Loucy (cell line): ENCODE results near the gene RER1.

ENCODE experiments used
- H2AFZ ChIP-seq: fragments of 200-600 bp; sonication (generic); 2 replicates; pipeline ENCODE4 v1.6.0; 2016; ENCODE audit warnings: antibody characterized with exemption, mild to moderate bottlenecking, low read length, moderate library complexity
- H3F3A ChIP-seq: fragments of 200-600 bp; 2 replicates; pipeline ENCODE4 v1.6.0; 2016; ENCODE audit warnings: antibody characterized with exemption, low read depth, mild to moderate bottlenecking
- H3K27me3 ChIP-seq: fragments of 200-600 bp; sonication (generic); 2 replicates; pipeline ENCODE4 v1.6.1; 2014; ENCODE audit warnings: low read length, mild to moderate bottlenecking; ENCODE audit not compliant: insufficient read depth, poor library complexity, severe bottlenecking
- H3K36me3 ChIP-seq: fragments of 200-600 bp; sonication (generic); 2 replicates; pipeline ENCODE4 v1.6.1; 2016; ENCODE audit warnings: low read length; ENCODE audit not compliant: insufficient read depth
- H3K4me1 ChIP-seq: fragments of 200-600 bp; sonication (generic); 2 replicates; pipeline ENCODE4 v1.5.1; 2014; ENCODE audit warnings: low read length, mild to moderate bottlenecking; ENCODE audit not compliant: insufficient read depth, poor library complexity, severe bottlenecking
- H3K4me2 ChIP-seq: fragments of 200-600 bp; sonication (generic); 2 replicates; pipeline ENCODE4 v1.6.0; 2014; ENCODE audit warnings: antibody characterized with exemption, low read length, low read depth, mild to moderate bottlenecking; ENCODE audit not compliant: poor library complexity, severe bottlenecking
- H3K4me3 ChIP-seq: fragments of 200-600 bp; sonication (generic); 2 replicates; pipeline ENCODE4 v1.5.1; 2014; ENCODE audit warnings: low read length, mild to moderate bottlenecking, mixed read lengths; ENCODE audit not compliant: poor library complexity, severe bottlenecking
- H3K79me2 ChIP-seq: fragments of 200-600 bp; sonication (generic); 2 replicates; pipeline ENCODE4 v1.6.1; 2014; ENCODE audit warnings: low read length; ENCODE audit not compliant: insufficient read depth
- H3K9ac ChIP-seq: fragments of 200-600 bp; sonication (generic); 2 replicates; pipeline ENCODE4 v1.6.0; 2014; ENCODE audit warnings: mild to moderate bottlenecking, low read depth, low read length, moderate library complexity; ENCODE audit not compliant: poor library complexity, severe bottlenecking
- H3K9me2 ChIP-seq: fragments of 200-600 bp; sonication (generic); replicated peaks from 2 replicates; pipeline ENCODE4 v1.6.1; 2016; ENCODE audit warnings: low read depth, low read length, mixed read lengths
- H3K9me3 ChIP-seq: fragments of 200-600 bp; sonication (generic); 2 replicates; pipeline ENCODE4 v1.6.1; 2014; ENCODE audit warnings: mild to moderate bottlenecking, antibody characterized with exemption, low read length, low read depth; ENCODE audit not compliant: insufficient read depth
- H4K20me1 ChIP-seq: fragments of 200-600 bp; sonication (generic); 2 replicates; pipeline ENCODE4 v1.6.0; 2014; ENCODE audit warnings: antibody characterized with exemption, low read length, mild to moderate bottlenecking; ENCODE audit not compliant: insufficient read depth, poor library complexity, severe bottlenecking
- CTCF ChIP-seq: fragments of 200-600 bp; sonication (generic); conservative IDR thresholded peaks from 2 replicates; pipeline ENCODE4 v1.5.1; 2014; ENCODE audit warnings: mild to moderate bottlenecking, antibody characterized with exemption, low read length
- EZH2phosphoT487 ChIP-seq: fragments of 200-600 bp; IDR thresholded peaks from 2 replicates; pipeline ENCODE4 v1.6.1; 2018; ENCODE audit warnings: antibody characterized with exemption, mild to moderate bottlenecking, moderate library complexity, borderline replicate concordance

RER1 gene

GRCh38 chr1:2350911-2351655, 40.6 kb upstream of the RER1 start:
- Histone ChIP-seq H3K36me3 (no peaks in the 10 kb centered on the region), H3K27me3 (no peaks in the 10 kb centered on the region), H3K9me2 (no peaks in the 10 kb centered on the region), H3K9me3 (no peaks in the 10 kb centered on the region), H3K79me2 (no peaks in the 10 kb centered on the region), H3K4me3 (no peak overlapping the region), H3K4me2 (no peak overlapping the region), H2AFZ (no peak overlapping the region), H3F3A (no peaks in the 10 kb centered on the region), H4K20me1 (no peaks in the 10 kb centered on the region), H3K4me1 (no peaks in the 10 kb centered on the region), H3K9ac (no peak overlapping the region)
- TF ChIP-seq EZH2phosphoT487 (no peak), CTCF (no peak)

- H3K4me1 ChIP-seq = no peaks in the 10 kb centered on the region
- no peak overlapping the region for H3K4me2 ChIP-seq
- no peaks in the 10 kb centered on the region for H4K20me1 ChIP-seq
- H3K36me3 ChIP-seq = no peaks in the 10 kb centered on the region
- no peak for TF ChIP-seq CTCF
- no peak for TF ChIP-seq EZH2phosphoT487
- H3F3A ChIP-seq = no peaks in the 10 kb centered on the region
- no peak overlapping the region for H3K4me3 ChIP-seq
- H3K9me2 ChIP-seq = no peaks in the 10 kb centered on the region
- H3K9me3 ChIP-seq = no peaks in the 10 kb centered on the region
- H3K9ac ChIP-seq = no peak overlapping the region
- no peaks in the 10 kb centered on the region for H3K79me2 ChIP-seq
- H3K27me3 ChIP-seq = no peaks in the 10 kb centered on the region
- H2AFZ ChIP-seq = no peak overlapping the region
Measured at GRCh38 chr1:2351723-2352122, 39.9 kb upstream of the RER1 start.

- Histone ChIP-seq H3K4me3 (no peak overlapping the region), H3K27me3 (no peaks in the 10 kb centered on the region), H2AFZ (no peak overlapping the region), H3K9me2 (no peaks in the 10 kb centered on the region), H3K36me3 (no peaks in the 10 kb centered on the region), H3K79me2 (no peaks in the 10 kb centered on the region), H3K9me3 (no peaks in the 10 kb centered on the region), H3K4me1 (no peaks in the 10 kb centered on the region), H3K9ac (no peak overlapping the region), H3F3A (no peaks in the 10 kb centered on the region), H3K4me2 (no peak overlapping the region), H4K20me1 (no peaks in the 10 kb centered on the region)
- no peak for TF ChIP-seq CTCF
- no peak for TF ChIP-seq EZH2phosphoT487
Measured at GRCh38 chr1:2352341-2352896, 39.2 kb upstream of the RER1 start.
